ENCODE results near the gene WFDC5. TPM values are rescaled to one million over a fixed set of nuclear protein-coding genes. Genes with fewer than 3 reads are reported as not detected.

WFDC5 gene
- total and polyA plus RNA-seq, 2 donors (not counting 3 experiments of a cell fraction or from before 2014, with no cell fraction given) = not detected

DNA sequence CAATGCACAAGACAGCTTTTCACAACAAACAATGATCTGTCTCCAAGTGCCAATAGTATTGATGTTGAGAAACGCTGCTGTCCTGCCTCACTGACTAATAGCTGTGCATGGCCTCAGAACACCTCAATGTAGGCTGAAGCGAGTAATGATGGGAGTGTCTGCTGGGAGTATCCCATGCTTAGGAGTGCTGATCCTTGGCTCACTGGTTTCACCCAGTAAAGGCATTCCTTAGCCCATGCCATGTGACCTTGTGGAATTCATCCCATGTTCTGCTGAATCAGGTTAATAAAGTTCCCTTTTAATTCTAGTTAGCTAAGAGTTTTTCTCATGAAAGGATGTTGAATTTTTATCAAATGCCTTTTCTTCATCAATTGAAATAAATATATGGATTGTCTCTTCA is 13.1 kb upstream of the WFDC5 start:
- ChIA-PET CTCF (interaction anchor here (1.2 to 3.4 kb wide), 2 partner anchors 11 to 84 kb away, joined by 4 to 15 read pairs; no protein-coding TSS in a partner anchor), POLR2A (no interaction called here)
- H3K4me1 ChIP-seq (ENCODE audit: control insufficient read depth, extremely low read depth, insufficient read depth, low read length) = no peaks in the 10 kb centered on the region
- H3K79me2 ChIP-seq (ENCODE audit: control insufficient read depth, insufficient read depth, low read length) = no peaks in the 10 kb centered on the region
- H3K27ac ChIP-seq (ENCODE audit: insufficient read depth, low read depth, low read length) = no peak overlapping the region
- DNase-seq (ENCODE audit: low read depth, low spot score) (no peak), FAIRE-seq (no peak)
- BruUV-seq (replicated peaks) = no TSS peak
- no peak overlapping the region for H3K4me3 ChIP-seq (replicated peaks in 1 of 3; ENCODE audit: insufficient read depth in 1 of 3, low read depth in 1 of 3, low read length in 3 of 3)
- no peaks in the 10 kb centered on the region for H4K20me1 ChIP-seq (replicated peaks; ENCODE audit: control insufficient read depth, extremely low read depth, insufficient read depth, low read length)
- H3K9me3 ChIP-seq (replicated peaks; ENCODE audit: control insufficient read depth, insufficient read depth, low read length) = no peaks in the 10 kb centered on the region
- H3K36me3 ChIP-seq (ENCODE audit: control insufficient read depth in 2 of 2, extremely low read depth in 1 of 2, insufficient read depth in 2 of 2, low read length in 2 of 2) = no peaks in the 10 kb centered on the region
- H2AFZ ChIP-seq (ENCODE audit: low read depth, low read length) = no peak overlapping the region
- H3K9me1 ChIP-seq (replicated peaks; ENCODE audit: control insufficient read depth, extremely low read depth, insufficient read depth, low read length) = no peaks in the 10 kb centered on the region
- H3K27me3 ChIP-seq (ENCODE audit: control insufficient read depth in 2 of 2, insufficient read depth in 2 of 2, low read length in 2 of 2) = peaks cover 6 to 27% of the 10 kb centered on the region in 2 experiments
- no peak overlapping the region for H3K9ac ChIP-seq (replicated peaks; ENCODE audit: extremely low read depth, insufficient read depth, low read length)
- intact Hi-C loops (cut with micrococcal nuclease) (no loop called here), dilution Hi-C loops (cut with MboI; ENCODE audit: extremely low pct_ligation_motif_present, low sequenced_read_pairs) (no loop called here)
- no peak overlapping the region for H3K4me2 ChIP-seq (ENCODE audit: insufficient read depth, low read length)
- no peak for TF ChIP-seq POLR2A (IDR thresholded peaks at IDR 0.05; ENCODE audit: low read depth, low read length)
- no peak for TF ChIP-seq GATA2 (IDR thresholded peaks at IDR 0.05; ENCODE audit: insufficient read depth, insufficient read length, low read depth, low read length)
- TF ChIP-seq MYC (IDR thresholded peaks at IDR 0.05; ENCODE audit: low read depth, low read length) = no peak
- TF ChIP-seq, protein P1, sequence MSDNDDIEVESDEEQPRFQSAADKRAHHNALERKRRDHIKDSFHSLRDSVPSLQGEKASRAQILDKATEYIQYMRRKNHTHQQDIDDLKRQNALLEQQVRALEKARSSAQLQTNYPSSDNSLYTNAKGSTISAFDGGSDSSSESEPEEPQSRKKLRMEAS (IDR thresholded peaks at IDR 0.05; ENCODE audit: insufficient read depth, insufficient read length) = no peak
- no peak for TF ChIP-seq EZH2 (IDR thresholded peaks at IDR 0.05; ENCODE audit: borderline replicate concordance, low read depth, low read length, severe bottlenecking)
- no peak for TF ChIP-seq POLR2AphosphoS5 (IDR thresholded peaks at IDR 0.05; ENCODE audit: insufficient read depth, low read depth, low read length)
- TF ChIP-seq, protein P2, sequence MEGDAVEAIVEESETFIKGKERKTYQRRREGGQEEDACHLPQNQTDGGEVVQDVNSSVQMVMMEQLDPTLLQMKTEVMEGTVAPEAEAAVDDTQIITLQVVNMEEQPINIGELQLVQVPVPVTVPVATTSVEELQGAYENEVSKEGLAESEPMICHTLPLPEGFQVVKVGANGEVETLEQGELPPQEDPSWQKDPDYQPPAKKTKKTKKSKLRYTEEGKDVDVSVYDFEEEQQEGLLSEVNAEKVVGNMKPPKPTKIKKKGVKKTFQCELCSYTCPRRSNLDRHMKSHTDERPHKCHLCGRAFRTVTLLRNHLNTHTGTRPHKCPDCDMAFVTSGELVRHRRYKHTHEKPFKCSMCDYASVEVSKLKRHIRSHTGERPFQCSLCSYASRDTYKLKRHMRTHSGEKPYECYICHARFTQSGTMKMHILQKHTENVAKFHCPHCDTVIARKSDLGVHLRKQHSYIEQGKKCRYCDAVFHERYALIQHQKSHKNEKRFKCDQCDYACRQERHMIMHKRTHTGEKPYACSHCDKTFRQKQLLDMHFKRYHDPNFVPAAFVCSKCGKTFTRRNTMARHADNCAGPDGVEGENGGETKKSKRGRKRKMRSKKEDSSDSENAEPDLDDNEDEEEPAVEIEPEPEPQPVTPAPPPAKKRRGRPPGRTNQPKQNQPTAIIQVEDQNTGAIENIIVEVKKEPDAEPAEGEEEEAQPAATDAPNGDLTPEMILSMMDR (IDR thresholded peaks at IDR 0.05; ENCODE audit: extremely low read depth in 1 of 2, insufficient read depth in 1 of 2, low read depth in 1 of 2, low read length in 2 of 2) = no peak
- TF ChIP-seq FOS (IDR thresholded peaks at IDR 0.05; ENCODE audit: borderline replicate concordance, insufficient read depth, low read length) = no peak
- no peak for TF ChIP-seq JUN (IDR thresholded peaks at IDR 0.05; ENCODE audit: borderline replicate concordance, insufficient read depth, insufficient read length, low read depth)
